Breast epithelium (tissue), 3 donors: ENCODE measurements around the gene C19orf12.

Source experiments
- CTCF ChIP-seq, 3 donors: fragments of 450-650 bp; IDR thresholded peaks; one replicate each; pipeline ENCODE4 v1.5.1; 2016 to 2017; ENCODE audit warnings: antibody characterized with exemption in 3 of 3, mild to moderate bottlenecking in 3 of 3, moderate library complexity in 3 of 3
- POLR2AphosphoS5 ChIP-seq, 3 donors: sonication (generic); formaldehyde crosslinking; IDR thresholded peaks; one replicate each; pipeline ENCODE4 v1.6.1; 2017; ENCODE audit warnings: antibody characterized with exemption in 3 of 3

GRCh38 chr19:29675650-29676186 lies 39.3 kb downstream of the C19orf12 start:
- TF ChIP-seq CTCF (IDR thresholded peaks at IDR 0.05) (no peak), POLR2AphosphoS5 (IDR thresholded peaks at IDR 0.05) (no peak)
